ENCODE measurements around the gene DAB2. TPM values are rescaled to one million over a fixed set of nuclear protein-coding genes. Genes with fewer than 3 reads are reported as not detected.

The DAB2 gene
- total RNA-seq, 1 experiment from 2014 or later = 5.5 TPM

DNA sequence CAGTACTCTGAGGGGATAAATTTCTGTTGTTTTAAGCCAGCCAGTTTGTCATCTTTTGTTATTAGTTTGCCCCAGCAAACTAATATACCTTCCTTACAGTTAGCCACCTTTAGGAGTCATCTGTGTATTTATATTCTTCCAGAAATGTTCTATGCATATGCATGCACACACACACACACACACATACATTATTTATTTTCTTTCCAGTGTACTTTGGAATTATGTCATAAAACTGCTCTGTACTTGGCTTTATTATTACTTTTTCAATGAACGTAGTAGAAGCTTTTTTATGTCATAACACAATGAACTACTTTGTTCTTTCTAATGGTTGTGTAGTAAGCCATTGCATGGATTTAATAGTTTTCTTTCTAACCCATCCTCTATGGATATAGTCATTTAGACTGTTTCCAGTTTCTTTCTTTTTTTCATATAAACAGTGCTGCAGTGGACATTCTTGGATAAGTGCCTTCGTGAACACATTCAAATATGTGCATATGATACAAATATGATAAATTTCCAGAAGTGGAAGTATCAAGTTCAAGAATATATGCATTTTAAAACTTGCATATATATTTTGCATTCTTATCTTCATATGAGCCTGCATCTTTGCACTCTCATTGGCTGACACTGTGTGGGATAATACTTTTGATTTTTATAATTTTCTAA lies 26.6 kb upstream of the DAB2 start:
- POLR2A ChIA-PET = no interaction called here
- H3K9me2 ChIP-seq (ENCODE audit: insufficient read depth) = no peaks in the 10 kb centered on the region
- no peaks in the 10 kb centered on the region for H4K20me1 ChIP-seq (ENCODE audit: insufficient read depth)
- RAD21 ChIA-PET (ENCODE audit: low non-redundant PET in 1 of 2, low total read pairs in 2 of 2, uncharacterized antibody in 2 of 2, unreplicated experiment in 2 of 2) = no interaction called here
- H3K9ac ChIP-seq (ENCODE audit: low read length) = no peak overlapping the region
- no peak overlapping the region for H2AFZ ChIP-seq (ENCODE audit: low read depth, low read length, poor library complexity, severe bottlenecking)
- intact Hi-C loops (cut with micrococcal nuclease) = no loop called here
- H3K27ac ChIP-seq (ENCODE audit: low read depth, low read length) = no peak overlapping the region
- no peak for TF ChIP-seq YY1 (IDR thresholded peaks at IDR 0.05; ENCODE audit: extremely low read depth, insufficient replicate concordance, low read depth, low read length)
- no peak for TF ChIP-seq ELF1 (IDR thresholded peaks at IDR 0.05; ENCODE audit: borderline replicate concordance, low read depth)
- TF ChIP-seq, protein P1, sequence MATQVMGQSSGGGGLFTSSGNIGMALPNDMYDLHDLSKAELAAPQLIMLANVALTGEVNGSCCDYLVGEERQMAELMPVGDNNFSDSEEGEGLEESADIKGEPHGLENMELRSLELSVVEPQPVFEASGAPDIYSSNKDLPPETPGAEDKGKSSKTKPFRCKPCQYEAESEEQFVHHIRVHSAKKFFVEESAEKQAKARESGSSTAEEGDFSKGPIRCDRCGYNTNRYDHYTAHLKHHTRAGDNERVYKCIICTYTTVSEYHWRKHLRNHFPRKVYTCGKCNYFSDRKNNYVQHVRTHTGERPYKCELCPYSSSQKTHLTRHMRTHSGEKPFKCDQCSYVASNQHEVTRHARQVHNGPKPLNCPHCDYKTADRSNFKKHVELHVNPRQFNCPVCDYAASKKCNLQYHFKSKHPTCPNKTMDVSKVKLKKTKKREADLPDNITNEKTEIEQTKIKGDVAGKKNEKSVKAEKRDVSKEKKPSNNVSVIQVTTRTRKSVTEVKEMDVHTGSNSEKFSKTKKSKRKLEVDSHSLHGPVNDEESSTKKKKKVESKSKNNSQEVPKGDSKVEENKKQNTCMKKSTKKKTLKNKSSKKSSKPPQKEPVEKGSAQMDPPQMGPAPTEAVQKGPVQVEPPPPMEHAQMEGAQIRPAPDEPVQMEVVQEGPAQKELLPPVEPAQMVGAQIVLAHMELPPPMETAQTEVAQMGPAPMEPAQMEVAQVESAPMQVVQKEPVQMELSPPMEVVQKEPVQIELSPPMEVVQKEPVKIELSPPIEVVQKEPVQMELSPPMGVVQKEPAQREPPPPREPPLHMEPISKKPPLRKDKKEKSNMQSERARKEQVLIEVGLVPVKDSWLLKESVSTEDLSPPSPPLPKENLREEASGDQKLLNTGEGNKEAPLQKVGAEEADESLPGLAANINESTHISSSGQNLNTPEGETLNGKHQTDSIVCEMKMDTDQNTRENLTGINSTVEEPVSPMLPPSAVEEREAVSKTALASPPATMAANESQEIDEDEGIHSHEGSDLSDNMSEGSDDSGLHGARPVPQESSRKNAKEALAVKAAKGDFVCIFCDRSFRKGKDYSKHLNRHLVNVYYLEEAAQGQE (IDR thresholded peaks at IDR 0.05; ENCODE audit: low read depth) = no peak
- no peak for TF ChIP-seq FOSL1 (IDR thresholded peaks at IDR 0.05; ENCODE audit: low read depth)
- TF ChIP-seq EGR1 (IDR thresholded peaks at IDR 0.05; ENCODE audit: low read depth) = no peak
- TF ChIP-seq SRF (IDR thresholded peaks at IDR 0.05; ENCODE audit: low read depth) = no peak
- no peak for TF ChIP-seq POLR2A (IDR thresholded peaks at IDR 0.05; ENCODE audit: borderline replicate concordance, extremely low read depth, insufficient read depth, insufficient read length)
- TF ChIP-seq TCF7L2 (IDR thresholded peaks at IDR 0.05; ENCODE audit: borderline replicate concordance, extremely low read depth, insufficient read depth, insufficient read length) = no peak
- TF ChIP-seq EZH2phosphoT487 (IDR thresholded peaks at IDR 0.05; ENCODE audit: borderline replicate concordance) = no peak
- H3K4me3 ChIP-seq (replicated peaks in 1 of 2; ENCODE audit: low read depth in 1 of 2, low read length in 2 of 2) = no peak overlapping the region
- H3K79me2 ChIP-seq (ENCODE audit: insufficient read depth, low read length) = no peaks in the 10 kb centered on the region
- no peaks in the 10 kb centered on the region for H3K36me3 ChIP-seq (ENCODE audit: control insufficient read depth in 1 of 2, insufficient read depth in 2 of 2, low read length in 2 of 2)
- H3K4me1 ChIP-seq (ENCODE audit: control insufficient read depth in 1 of 2, insufficient read depth in 2 of 2, low read length in 2 of 2) = no peaks in the 10 kb centered on the region
- ATAC-seq = no peak
- BruUV-seq (replicated peaks) = no TSS peak
- H3K4me2 ChIP-seq (ENCODE audit: low read length) = no peak overlapping the region
- CTCF ChIA-PET = interaction anchor here (1.4 kb wide), 1 partner anchor 75 kb away, joined by 5 read pairs; no protein-coding TSS in a partner anchor
- no peak for DNase-seq (ENCODE audit: low read depth, low spot score)
- no peaks in the 10 kb centered on the region for H3K9me3 ChIP-seq (ENCODE audit: control insufficient read depth in 1 of 2, insufficient read depth in 1 of 2, low read depth in 1 of 2, low read length in 2 of 2)
- no peaks in the 10 kb centered on the region for H3K27me3 ChIP-seq (ENCODE audit: insufficient read depth, low read length)

All from HCT116 (cell line).